GM23248 (cell line): ENCODE measurements around the gene DYSF. TPM values are rescaled to one million over a fixed set of nuclear protein-coding genes. Genes with fewer than 3 reads are reported as not detected.

ENCODE experiments used
- DNase-seq: peaks from one replicate; pipeline ENCODE4 v3.0.0-alpha.2; 2015
- H2AFZ ChIP-seq: fragments of 200-600 bp; sonication (generic); 2 replicates; pipeline ENCODE4 v1.6.1; 2016; ENCODE audit warnings: antibody characterized with exemption
- H3F3A ChIP-seq: fragments of 200-600 bp; sonication (generic); 2 replicates; pipeline ENCODE4 v1.6.1; 2016; ENCODE audit warnings: mild to moderate bottlenecking, antibody characterized with exemption, mixed run types; ENCODE audit not compliant: insufficient read depth
- H3K27ac ChIP-seq: fragments of 200-600 bp; sonication (generic); 2 replicates; pipeline ENCODE4 v1.5.1; 2016; ENCODE audit warnings: mild to moderate bottlenecking
- H3K27me3 ChIP-seq: fragments of 200-600 bp; sonication (generic); replicated peaks from 2 replicates; pipeline ENCODE4 v1.6.1; 2016; ENCODE audit warnings: mild to moderate bottlenecking; ENCODE audit not compliant: insufficient read depth
- H3K36me3 ChIP-seq: fragments of 200-600 bp; sonication (generic); 2 replicates; pipeline ENCODE4 v1.6.1; 2016; ENCODE audit warnings: low read depth, mild to moderate bottlenecking
- H3K4me1 ChIP-seq: fragments of 200-600 bp; sonication (generic); 2 replicates; pipeline ENCODE4 v1.6.1; 2016; ENCODE audit warnings: mild to moderate bottlenecking; ENCODE audit not compliant: insufficient read depth
- H3K4me2 ChIP-seq: fragments of 200-600 bp; sonication (generic); one replicate; pipeline ENCODE4 v1.6.1; 2016; ENCODE audit warnings: mild to moderate bottlenecking; ENCODE audit not compliant: unreplicated experiment
- H3K4me3 ChIP-seq: fragments of 200-600 bp; sonication (generic); 2 replicates; pipeline ENCODE4 v1.5.1; 2016; ENCODE audit warnings: mild to moderate bottlenecking
- H3K79me2 ChIP-seq: fragments of 200-600 bp; sonication (generic); 2 replicates; pipeline ENCODE4 v1.6.1; 2016; ENCODE audit warnings: mild to moderate bottlenecking; ENCODE audit not compliant: insufficient read depth
- H3K9ac ChIP-seq: fragments of 200-600 bp; sonication (generic); 2 replicates; pipeline ENCODE4 v1.6.1; 2016; ENCODE audit warnings: mild to moderate bottlenecking
- H3K9me2 ChIP-seq: fragments of 200-600 bp; sonication (generic); 2 replicates; pipeline ENCODE4 v1.6.1; 2016; ENCODE audit warnings: mixed run types, mild to moderate bottlenecking, moderate library complexity; ENCODE audit not compliant: insufficient read depth
- H3K9me3 ChIP-seq: fragments of 200-600 bp; sonication (generic); one replicate; pipeline ENCODE4 v1.6.1; 2017; ENCODE audit warnings: low read depth
- H4K20me1 ChIP-seq: fragments of 200-600 bp; sonication (generic); 2 replicates; pipeline ENCODE4 v1.6.0; 2016; ENCODE audit not compliant: insufficient read depth
- EZH2 ChIP-seq: fragments of 200-600 bp; sonication (generic); IDR thresholded peaks from 2 replicates; pipeline ENCODE4 v1.6.1; 2018; ENCODE audit warnings: antibody characterized with exemption, mild to moderate bottlenecking; ENCODE audit not compliant: insufficient read depth, poor library complexity, severe bottlenecking
- EZH2phosphoT487 ChIP-seq: fragments of 200-600 bp; sonication (generic); IDR thresholded peaks from 2 replicates; pipeline ENCODE4 v1.6.1; 2018; ENCODE audit warnings: antibody characterized with exemption, moderate library complexity, mild to moderate bottlenecking, low read depth; ENCODE audit not compliant: insufficient read depth
- WGBS, 2 experiments: methylation state at CpG; one replicate each; pipeline ENCODE4 v1.1.6; 2015 to 2017; ENCODE audit warnings: low lambda C conversion rate in 2 of 2, low coverage in 1 of 2; ENCODE audit errors: missing lambda C conversion rate in 2 of 2; 5-methylcytosine and 5-hydroxymethylcytosine counted together
- in situ Hi-C: fragments of 300-500 bp; cut with MboI; formaldehyde crosslinking; loops from 2 replicates; pipeline ENCODE4 v1.15.0; 2020
- polyA plus RNA-seq: library from polyadenylated mRNA; unstranded; fragments of >200 nt; fragmentation: Nextera tagmentation; extraction: Ambion mirVana; gene quantifications from 2 replicates; pipeline ENCODE4 v1.2.1, GENCODE V29; 2016
- total RNA-seq: library from RNA; depleted of rRNA; stranded (reverse); fragments of >200 nt; shearing (Covaris generic); gene quantifications from 2 replicates; pipeline ENCODE4 v1.2.3, GENCODE V29; 2014

DYSF gene
- total and polyA plus RNA-seq, 2 experiments from 2014 or later, result 0.25 to 0.54 TPM

DNA sequence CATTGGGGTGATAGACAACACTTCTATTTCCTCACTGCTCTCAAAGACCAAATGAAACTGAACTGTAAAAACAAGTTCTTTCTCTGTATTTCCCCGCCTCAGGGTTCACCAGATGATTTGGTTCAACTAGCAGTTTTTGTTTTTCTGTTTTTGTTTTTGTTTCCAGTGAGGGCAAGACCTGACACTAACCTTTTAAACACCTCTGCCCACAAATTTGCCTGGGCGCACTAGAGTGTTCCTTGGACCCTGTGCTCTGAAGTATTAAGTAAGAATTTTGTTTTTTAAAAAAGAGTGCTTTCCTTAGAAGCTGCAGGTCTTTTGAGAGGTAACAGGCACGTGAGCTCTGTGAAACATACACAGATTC is 92.9 kb downstream of the DYSF start:
- in situ Hi-C loops, result no loop called here
- Histone ChIP-seq H2AFZ (no peak overlapping the region), H3K4me3 (no peak overlapping the region), H3K9me3 (no peaks in the 10 kb centered on the region), H3F3A (no peaks in the 10 kb centered on the region), H3K27me3 (peaks cover 38% of the 10 kb centered on the region), H3K79me2 (no peaks in the 10 kb centered on the region), H3K9me2 (no peaks in the 10 kb centered on the region), H3K4me1 (no peaks in the 10 kb centered on the region), H3K9ac (no peak overlapping the region), H4K20me1 (no peaks in the 10 kb centered on the region), H3K27ac (no peak overlapping the region), H3K4me2 (no peak overlapping the region), H3K36me3 (no peaks in the 10 kb centered on the region)
- 32 to 35% methylated on average over 3 of the region's 3 CpGs for WGBS, 2 experiments
- no peak for DNase-seq
- TF ChIP-seq EZH2phosphoT487 (no peak), EZH2 (no peak)

DNA sequence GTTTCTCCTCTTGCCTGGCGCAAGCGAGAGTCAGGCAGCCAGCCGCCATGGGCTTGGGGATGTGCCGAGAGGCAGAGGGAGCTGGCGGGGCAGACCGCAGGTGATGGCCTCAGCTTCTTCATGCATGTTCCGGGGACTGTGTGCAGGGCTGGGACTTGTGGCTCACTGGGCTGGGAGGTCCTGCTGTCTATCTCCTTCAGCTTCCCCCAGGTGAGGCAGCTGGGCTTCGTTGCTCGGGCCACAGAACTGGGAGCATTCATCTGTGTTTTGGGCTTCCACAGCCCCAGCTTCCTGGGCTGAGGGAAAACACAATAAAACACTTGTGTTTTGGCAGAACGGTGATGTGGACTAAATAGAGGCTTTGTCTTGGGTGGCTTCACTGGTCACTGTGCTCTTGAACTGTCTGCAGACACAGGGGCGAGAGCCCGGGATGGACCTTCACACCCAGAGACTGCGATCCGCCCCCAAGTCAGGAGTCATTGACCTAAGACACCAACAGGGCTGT is 93.5 kb downstream of the DYSF start:
- DNase-seq, result no peak
- in situ Hi-C loops, result no loop called here
- 83 to 88% methylated on average over 14 of the region's 14 CpGs for WGBS, 2 experiments
- Histone ChIP-seq H3K4me2 (no peak overlapping the region), H3K9me3 (no peaks in the 10 kb centered on the region), H3K79me2 (no peaks in the 10 kb centered on the region), H3F3A (no peaks in the 10 kb centered on the region), H4K20me1 (no peaks in the 10 kb centered on the region), H3K4me3 (no peak overlapping the region), H3K27me3 (peaks cover 38% of the 10 kb centered on the region), H3K27ac (no peak overlapping the region), H2AFZ (no peak overlapping the region), H3K36me3 (no peaks in the 10 kb centered on the region), H3K9ac (no peak overlapping the region), H3K9me2 (no peaks in the 10 kb centered on the region), H3K4me1 (no peaks in the 10 kb centered on the region)
- TF ChIP-seq EZH2, result no peak
- TF ChIP-seq EZH2phosphoT487, result no peak

DNA sequence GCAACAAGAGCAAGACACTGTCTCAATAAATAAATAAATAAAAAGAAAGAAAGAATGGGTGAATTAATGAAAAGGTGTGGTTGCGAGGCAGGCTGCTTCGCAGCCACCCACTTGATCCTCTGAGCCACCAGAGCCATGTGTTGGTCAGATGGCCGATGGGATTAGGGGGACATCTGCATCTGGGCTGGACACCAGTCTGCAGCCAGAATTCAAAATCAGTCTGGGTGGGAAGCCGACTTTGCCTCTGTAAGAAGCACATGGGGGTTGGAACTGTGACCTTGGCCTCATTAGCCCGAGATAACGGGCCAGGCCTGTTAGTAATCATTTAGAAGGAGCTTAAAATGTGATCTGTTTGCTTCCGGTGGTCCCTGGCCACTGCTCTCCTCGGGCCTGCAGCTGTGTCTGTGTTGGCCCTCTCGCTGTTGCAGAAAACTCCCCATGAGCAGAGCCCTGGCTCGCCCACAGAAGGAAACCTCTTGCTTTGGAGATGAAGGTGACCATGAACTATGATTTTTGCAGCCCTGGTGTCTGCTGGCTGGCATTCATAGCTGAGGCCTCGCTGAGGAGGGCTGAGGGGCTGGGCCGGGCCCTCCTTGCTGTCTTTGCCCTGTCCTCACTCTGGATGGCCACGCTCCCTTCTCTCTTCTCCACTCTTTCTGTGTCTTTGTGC is 94.4 kb downstream of the DYSF start:
- H3K9me2 ChIP-seq, result no peaks in the 10 kb centered on the region
- H3K79me2 ChIP-seq, result no peaks in the 10 kb centered on the region
- no peaks in the 10 kb centered on the region for H3F3A ChIP-seq
- peaks cover 38% of the 10 kb centered on the region for H3K27me3 ChIP-seq
- H3K36me3 ChIP-seq, result no peaks in the 10 kb centered on the region
- H3K9me3 ChIP-seq, result no peaks in the 10 kb centered on the region
- H2AFZ ChIP-seq, result no peak overlapping the region
- WGBS, 2 experiments, result 68 to 70% methylated on average over 12 to 13 of the region's 13 CpGs
- no peaks in the 10 kb centered on the region for H3K4me1 ChIP-seq
- no peak overlapping the region for H3K4me3 ChIP-seq
- no peak overlapping the region for H3K4me2 ChIP-seq
- no peak for DNase-seq
- H3K9ac ChIP-seq, result no peak overlapping the region
- no peak for TF ChIP-seq EZH2phosphoT487
- TF ChIP-seq EZH2, result no peak
- no peak overlapping the region for H3K27ac ChIP-seq
- no peaks in the 10 kb centered on the region for H4K20me1 ChIP-seq
- in situ Hi-C loops, result no loop called here

DNA sequence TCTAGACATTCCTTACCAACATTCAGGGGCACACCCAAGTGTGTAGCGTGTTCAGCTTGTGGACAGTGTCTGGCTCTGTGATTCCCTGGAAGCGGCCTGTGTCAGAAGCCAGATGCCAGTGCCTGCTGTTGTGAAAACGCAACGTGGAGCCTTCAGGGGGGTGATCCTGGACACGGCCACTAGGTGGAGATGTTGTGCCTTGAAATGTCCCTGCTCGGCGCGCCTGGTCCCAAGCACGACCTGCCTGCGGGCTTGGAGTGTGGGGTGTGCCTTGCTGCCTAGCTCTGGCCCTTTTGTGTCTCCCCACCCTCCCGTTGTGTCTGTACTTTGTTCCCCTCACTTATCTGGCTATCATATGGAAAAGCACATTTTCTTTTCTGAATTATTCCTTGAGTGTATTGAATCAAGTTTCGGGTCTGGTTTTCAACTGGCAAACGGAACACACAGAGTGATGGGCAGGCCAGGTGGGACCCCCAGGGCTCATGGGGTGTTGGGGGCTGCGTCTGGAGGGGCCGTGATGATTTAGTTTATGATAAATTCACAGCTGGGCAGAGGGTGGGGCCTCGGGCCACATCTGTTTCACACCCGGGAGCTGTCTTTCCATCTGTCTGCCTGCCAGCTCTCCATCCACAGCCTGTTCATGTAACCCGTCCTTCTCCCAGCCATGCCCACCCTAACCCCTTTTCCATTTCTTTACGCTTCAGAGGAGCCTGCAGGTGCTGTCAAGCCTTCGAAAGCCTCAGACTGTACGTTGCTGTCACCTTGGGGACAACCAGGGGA is 95.5 kb downstream of the DYSF start:
- DNase-seq, result peak; percentile 81
- in situ Hi-C loops, result no loop called here
- H4K20me1 ChIP-seq, result no peaks in the 10 kb centered on the region
- no peaks in the 10 kb centered on the region for H3K9me2 ChIP-seq
- H3K27ac ChIP-seq, result no peak overlapping the region
- no peaks in the 10 kb centered on the region for H3F3A ChIP-seq
- H3K4me1 ChIP-seq, result no peaks in the 10 kb centered on the region
- H3K79me2 ChIP-seq, result no peaks in the 10 kb centered on the region
- H2AFZ ChIP-seq, result no peak overlapping the region
- H3K27me3 ChIP-seq, result peaks cover 38% of the 10 kb centered on the region
- H3K9me3 ChIP-seq, result no peaks in the 10 kb centered on the region
- no peak overlapping the region for H3K4me3 ChIP-seq
- no peak overlapping the region for H3K4me2 ChIP-seq
- H3K9ac ChIP-seq, result no peak overlapping the region
- 34 to 36% methylated on average over 21 of the region's 21 CpGs for WGBS, 2 experiments
- TF ChIP-seq EZH2phosphoT487 (no peak), EZH2 (no peak)
- no peaks in the 10 kb centered on the region for H3K36me3 ChIP-seq
